H1 (cell line): ENCODE results near the gene CCL7. TPM values are rescaled to one million over a fixed set of nuclear protein-coding genes. Genes with fewer than 3 reads are reported as not detected.

Source experiments
- CHD7 ChIP-seq: fragments of 300-600 bp; sonication (generic); IDR thresholded peaks from 2 replicates; pipeline ENCODE4 v1.7.1; 2012; ENCODE audit warnings: low read length, moderate library complexity, mild to moderate bottlenecking, inconsistent platforms; ENCODE audit not compliant: insufficient replicate concordance
- SIX5 ChIP-seq: IDR thresholded peaks from 2 replicates; pipeline ENCODE4 v1.6.1; 2011; ENCODE audit warnings: mild to moderate bottlenecking, low read depth, low read length
- polyA plus RNA-seq, 7 experiments: library from polyadenylated mRNA; depleted of rRNA in 3 of 7; stranded (reverse) in 5 of 7; unstranded in 2 of 7; fragments of >200 nt in 5 of 7; fragments of 200-250 nt in 2 of 7; gene quantifications; 1 replicate in 5 of 7; 2 replicates in 1 of 7; 4 replicates in 1 of 7; pipeline versions ENCODE4 v1.2.1 to v1.2.3, GENCODE V29; 2011 to 2013; ENCODE audit warnings: missing spikeins in 2 of 7, mixed read lengths in 2 of 7
- total RNA-seq: library from RNA; stranded (reverse); fragmentation: NEBNext Ultra II Directional; extraction: Animal tissue kit (Norgen Biotek cat#: 25700); gene quantifications from 2 replicates; pipeline ENCODE4 v1.2.1, GENCODE V29; 2021

CCL7 gene
- total and polyA plus RNA-seq, 2 of the 8 experiments (the other 6 are each of a cell fraction or from before 2014, with no cell fraction given), result not detected

- TF ChIP-seq CHD7 (no peak), SIX5 (no peak)
- TF ChIP-seq, all 59 proteins: peak for 0
These were observed 35.0 kb downstream of the CCL7 start (continued) for GRCh38 chr17:34305061-34305460.
